HS-27A (cell line): ENCODE data around the gene TDRD12.

Experiments used
- DNase-seq: peaks from one replicate; pipeline ENCODE4 v3.0.0-alpha.2; 2012; ENCODE audit warnings: low read depth, missing footprints

TDRD12 gene, protein sequence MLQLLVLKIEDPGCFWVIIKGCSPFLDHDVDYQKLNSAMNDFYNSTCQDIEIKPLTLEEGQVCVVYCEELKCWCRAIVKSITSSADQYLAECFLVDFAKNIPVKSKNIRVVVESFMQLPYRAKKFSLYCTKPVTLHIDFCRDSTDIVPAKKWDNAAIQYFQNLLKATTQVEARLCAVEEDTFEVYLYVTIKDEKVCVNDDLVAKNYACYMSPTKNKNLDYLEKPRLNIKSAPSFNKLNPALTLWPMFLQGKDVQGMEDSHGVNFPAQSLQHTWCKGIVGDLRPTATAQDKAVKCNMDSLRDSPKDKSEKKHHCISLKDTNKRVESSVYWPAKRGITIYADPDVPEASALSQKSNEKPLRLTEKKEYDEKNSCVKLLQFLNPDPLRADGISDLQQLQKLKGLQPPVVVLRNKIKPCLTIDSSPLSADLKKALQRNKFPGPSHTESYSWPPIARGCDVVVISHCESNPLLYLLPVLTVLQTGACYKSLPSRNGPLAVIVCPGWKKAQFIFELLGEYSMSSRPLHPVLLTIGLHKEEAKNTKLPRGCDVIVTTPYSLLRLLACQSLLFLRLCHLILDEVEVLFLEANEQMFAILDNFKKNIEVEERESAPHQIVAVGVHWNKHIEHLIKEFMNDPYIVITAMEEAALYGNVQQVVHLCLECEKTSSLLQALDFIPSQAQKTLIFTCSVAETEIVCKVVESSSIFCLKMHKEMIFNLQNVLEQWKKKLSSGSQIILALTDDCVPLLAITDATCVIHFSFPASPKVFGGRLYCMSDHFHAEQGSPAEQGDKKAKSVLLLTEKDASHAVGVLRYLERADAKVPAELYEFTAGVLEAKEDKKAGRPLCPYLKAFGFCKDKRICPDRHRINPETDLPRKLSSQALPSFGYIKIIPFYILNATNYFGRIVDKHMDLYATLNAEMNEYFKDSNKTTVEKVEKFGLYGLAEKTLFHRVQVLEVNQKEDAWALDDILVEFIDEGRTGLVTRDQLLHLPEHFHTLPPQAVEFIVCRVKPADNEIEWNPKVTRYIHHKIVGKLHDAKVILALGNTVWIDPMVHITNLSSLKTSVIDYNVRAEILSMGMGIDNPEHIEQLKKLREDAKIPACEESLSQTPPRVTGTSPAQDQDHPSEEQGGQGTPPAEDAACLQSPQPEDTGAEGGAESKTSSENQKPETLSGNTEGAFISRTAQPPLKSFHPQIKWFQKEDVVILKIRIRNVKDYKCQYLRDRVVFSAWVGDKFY (N-terminal part only)

DNA sequence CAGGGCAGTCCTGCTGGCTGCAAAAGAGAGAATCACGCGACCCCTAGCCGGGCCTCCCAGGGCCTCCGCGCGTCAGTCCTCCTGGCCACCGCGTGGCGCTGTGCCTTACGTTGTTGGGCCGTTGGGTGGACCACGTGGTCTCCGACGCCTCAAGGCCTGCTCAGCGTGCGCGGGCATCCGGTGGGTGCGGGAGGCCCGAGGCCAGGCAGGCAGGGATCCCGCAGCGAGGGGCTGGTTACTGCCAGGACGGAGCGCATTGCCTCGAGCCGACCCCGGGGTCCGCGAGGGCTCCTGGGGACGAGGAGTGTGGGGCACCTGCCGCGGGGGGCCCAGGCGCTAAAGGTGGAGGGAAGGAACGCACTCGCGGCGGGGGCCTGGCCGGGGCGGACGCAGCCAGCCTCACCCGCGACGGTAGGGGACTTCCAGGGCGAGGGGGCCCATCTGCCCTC is at the start of gene TDRD12:
Gene TDRD12 (plus strand): TSS at position 157 of the 449 bp plus-strand sequence. CDS start 306 bp downstream, outside the sequence.
- no peak for DNase-seq

GRCh38 chr19:32671883-32672593 is 47.5 kb upstream of the TDRD12 start:
- DNase-seq: no peak

DNA sequence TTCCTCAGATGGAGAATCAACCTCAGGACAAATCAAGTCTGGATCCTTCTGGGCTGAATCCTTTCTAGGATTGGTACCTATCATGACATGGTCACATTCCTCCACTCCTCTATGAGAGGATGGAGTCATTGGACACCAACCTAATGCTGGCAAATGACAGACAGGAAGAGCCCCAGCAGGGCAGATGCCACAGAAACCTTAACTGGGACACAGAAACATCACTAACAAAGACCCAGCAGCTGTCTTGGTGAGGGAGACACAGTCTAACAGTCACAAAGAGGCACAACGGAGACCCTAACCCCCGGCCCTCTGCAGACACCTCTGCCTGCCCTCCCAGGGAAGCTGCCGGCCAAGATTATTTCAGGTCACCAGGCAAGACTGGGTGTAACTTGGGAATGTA is 46.7 kb upstream of the TDRD12 start:
- DNase-seq: no peak

DNA sequence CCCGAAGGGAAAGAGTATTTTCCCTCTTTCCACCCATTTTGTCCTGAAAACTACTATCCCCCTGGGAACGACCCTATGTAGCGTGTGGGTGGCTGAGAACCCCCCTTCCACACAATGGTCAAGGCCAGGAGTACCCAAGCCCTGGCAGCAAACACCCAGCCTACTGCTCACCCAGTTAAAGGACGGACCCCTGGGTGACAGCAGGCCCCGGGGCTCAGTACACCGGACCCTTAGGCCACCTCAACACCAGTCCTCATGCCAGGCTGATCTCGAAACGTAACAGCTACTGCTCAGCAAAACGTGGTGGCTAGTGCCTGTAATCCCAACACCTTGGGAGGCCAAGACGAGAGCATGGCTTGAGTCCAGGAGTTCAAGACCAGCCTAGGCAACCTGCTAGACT is 46.0 kb upstream of the TDRD12 start:
- DNase-seq: no peak

DNA sequence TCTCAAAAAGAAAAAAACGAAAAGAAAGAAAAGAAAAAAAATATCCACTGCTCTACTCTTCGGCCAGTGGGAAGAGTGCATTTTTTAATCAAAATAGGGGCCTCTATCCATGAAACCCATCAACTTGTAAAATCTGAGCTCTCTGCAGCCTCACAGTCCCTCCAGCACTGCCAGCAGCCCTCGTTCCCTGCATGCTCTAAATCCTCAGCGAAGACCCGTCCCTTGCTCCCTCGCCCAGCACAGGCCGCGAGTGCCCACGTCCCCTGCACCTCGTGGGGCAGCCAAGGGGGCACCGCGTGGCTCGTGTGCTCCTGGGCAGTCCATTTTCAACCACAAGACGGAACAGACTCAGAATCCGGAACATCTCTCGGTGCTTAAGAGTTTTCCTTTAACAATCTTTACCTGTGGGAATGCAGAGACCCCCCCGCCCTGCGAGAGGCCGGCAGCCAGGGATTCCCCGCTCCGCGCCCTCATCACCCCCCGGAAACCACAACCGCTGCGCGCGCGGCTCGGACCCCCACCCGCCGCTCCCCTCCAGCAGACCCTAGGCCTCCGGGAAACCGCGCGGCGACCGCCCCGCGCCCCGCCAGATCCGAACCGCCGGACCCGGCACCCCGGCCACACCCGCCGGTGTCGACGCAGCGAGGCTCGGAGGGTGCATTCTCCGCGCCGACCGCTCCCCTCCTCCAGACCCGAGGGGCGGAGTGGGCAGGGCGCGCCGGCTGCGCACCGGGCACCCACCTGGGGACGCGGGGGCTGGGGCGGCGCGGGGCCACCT is 45.2 kb upstream of the TDRD12 start:
- DNase-seq: no peak

- DNase-seq: peak; percentile 100
These were observed 44.4 kb upstream of the TDRD12 start, which contains the start of gene ANKRD27 for GRCh38 chr19:32674931-32675719. ANKRD27 (minus strand) TSS chr19:32675180; CDS start chr19:32659015, 16,165 bp downstream.

- DNase-seq: no peak
These were observed 43.8 kb upstream of the TDRD12 start, which contains the start of gene RGS9BP for GRCh38 chr19:32675720-32676185. RGS9BP (plus strand) TSS chr19:32675848; CDS start chr19:32676264, 416 bp downstream.

DNA sequence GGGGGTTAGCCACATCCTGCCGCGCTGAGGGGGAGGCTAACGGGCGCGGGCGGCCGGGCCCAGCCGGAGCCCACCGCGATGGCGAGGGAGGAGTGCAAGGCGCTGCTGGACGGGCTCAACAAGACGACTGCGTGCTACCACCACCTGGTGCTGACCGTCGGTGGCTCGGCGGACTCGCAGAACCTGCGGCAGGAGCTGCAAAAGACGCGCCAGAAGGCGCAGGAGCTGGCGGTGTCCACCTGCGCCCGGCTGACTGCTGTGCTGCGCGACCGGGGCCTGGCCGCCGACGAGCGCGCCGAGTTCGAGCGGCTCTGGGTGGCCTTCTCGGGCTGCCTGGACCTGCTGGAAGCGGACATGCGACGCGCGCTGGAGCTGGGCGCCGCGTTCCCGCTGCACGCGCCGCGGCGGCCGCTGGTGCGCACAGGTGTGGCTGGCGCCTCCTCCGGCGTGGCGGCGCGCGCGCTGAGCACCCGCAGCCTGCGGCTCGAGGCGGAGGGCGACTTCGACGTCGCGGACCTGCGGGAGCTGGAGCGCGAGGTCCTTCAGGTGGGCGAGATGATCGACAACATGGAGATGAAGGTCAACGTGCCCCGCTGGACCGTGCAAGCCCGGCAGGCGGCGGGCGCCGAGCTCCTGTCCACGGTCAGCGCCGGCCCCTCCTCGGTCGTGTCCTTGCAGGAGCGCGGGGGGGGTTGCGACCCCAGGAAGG is 43.2 kb upstream of the TDRD12 start:
- DNase-seq: no peak

GRCh38 chr19:32676895-32677359 is 42.6 kb upstream of the TDRD12 start:
- DNase-seq: no peak

GRCh38 chr19:32677657-32678056 is 41.9 kb upstream of the TDRD12 start:
- no peak for DNase-seq

- DNase-seq: no peak
These were observed 38.6 kb upstream of the TDRD12 start for GRCh38 chr19:32680986-32681385.

DNA sequence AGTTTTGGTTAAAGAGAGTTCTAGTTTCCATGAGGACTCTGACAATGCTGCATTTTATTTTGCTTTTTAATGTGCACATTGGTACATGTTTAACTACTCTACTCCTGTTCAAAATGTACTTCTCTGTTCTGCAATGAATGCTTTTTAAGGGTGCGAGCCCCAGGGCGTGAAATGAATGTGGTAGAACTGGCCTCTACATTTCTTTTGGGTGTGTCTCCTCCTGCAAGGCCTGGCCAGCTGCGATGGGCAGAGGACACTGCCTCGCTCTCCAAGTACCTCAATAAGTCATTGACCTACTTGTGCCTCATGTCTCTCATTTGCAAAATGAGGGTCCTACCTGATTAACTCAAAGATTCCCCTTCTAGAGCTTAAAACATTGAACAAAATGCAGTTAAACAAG is 37.2 kb upstream of the TDRD12 start:
- DNase-seq: no peak

DNA sequence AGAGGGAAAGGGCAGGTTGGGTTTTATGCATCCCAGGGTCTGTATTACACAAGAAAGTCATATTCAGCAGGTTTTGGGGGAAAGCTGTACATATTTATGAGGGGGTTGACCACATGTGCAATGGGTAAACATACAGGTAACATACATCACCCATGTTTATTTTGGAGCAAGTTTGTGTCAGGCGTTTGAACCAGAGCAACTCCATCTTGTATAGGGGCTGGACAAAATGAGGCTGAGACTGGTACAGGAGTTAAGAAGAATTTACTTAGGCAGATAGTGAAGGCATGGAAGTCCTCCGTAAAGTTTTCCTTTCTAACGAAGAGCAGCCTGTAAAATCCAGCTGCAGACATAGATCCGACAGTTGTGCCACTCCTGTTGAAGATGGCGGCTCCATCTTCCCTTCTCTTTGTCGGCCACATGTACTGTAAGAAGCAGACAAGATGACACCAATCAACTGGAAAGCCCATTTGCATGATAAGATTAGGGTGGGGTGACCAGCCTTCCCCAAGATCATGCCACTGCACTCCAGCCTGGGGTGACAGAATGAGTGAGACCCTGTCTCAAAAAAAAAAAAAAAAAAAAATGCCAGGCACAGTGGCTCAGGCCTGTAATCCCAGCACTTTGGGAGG is 32.6 kb upstream of the TDRD12 start:
- DNase-seq: no peak

GRCh38 chr19:32687681-32688080 is 31.9 kb upstream of the TDRD12 start:
- DNase-seq: no peak

DNA sequence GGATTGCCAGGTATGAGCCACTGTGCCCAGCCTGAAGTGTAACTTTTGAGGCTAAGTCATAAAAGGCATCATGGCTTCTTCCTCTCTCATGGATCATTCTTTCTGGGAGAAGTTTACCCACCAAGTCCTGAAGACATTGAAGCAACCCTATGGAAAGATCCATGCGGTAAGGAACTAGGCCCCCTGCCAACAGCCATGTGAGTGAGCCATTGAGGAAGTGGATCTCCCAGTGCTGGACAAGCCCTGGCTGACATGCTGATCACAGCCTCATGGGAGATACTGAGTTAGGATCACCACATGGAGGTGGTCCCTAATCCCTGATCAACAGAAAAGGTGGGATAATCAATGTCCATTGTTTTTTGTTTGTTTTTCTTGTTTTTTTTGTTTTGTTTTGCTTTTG is 31.3 kb upstream of the TDRD12 start:
- no peak for DNase-seq

DNA sequence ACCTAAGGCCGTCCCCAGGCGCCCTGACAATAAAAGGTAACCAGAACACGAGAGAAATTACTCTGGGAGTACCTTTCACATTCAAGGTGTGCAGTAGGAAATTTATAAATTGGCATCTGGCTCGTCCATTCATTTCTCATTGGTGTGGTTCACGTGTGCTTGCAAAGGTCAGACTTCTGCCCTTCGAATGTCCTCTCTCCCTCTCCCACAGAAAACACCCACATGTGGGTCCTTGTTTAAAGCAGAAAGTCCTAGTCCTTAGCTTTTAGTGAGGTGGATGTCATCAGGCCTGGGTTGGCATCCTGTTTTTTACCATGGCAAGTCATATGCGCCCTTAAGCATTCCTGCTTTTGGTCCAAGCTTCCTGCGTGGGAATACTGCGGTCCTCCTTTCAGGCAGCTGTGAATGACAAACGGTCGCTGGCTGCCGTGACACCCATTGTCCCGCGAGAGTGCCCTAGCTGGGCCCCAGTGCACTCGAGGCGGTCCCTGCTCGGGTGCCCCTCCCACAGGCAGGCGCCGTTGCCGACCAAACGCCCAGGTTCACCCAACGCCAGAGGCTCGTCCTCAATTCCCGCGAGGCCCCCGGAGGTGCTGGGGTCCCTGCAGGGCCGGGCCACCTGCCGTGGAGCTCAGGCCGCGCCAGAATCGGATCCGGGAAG is 28.1 kb upstream of the TDRD12 start, which contains the start of gene NUDT19:
Gene NUDT19 (plus strand): TSS at position 531 of the 661 bp plus-strand sequence. CDS start 140 bp downstream, outside the sequence.
- DNase-seq: peak; percentile 88

DNA sequence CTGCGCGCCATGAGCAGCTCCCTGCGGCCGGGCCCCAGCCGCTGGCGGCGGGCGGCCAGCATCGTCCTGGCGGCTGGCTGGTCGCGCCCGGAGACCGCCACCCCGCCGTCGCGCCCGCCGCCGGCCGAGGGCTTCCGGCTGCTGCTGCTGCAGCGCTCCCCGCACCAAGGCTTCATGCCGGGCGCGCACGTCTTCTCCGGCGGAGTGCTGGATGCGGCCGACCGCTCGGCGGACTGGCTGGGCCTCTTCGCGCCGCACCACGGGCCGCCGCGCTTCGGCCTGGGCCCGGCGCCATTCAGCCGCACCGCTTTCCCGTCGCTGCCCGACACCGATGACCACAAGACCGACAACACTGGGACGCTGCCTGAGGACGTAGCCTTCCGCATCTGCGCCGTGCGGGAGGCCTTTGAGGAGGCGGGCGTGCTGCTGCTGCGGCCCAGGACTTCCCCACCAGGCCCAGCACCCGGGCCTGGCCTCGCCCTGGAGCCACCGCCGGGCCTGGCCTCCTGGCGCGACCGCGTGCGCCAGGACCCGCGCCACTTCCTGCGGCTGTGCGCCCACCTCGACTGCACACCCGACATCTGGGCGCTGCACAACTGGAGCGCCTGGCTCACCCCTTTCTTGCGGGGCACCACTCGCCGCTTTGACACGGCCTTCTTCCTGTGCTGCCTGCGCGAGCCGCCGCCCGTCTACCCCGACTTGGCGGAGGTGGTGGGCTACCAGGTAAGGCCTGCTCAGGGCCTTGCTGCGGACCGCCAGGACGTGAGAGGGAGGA is 27.4 kb upstream of the TDRD12 start:
- DNase-seq: no peak
